ENCODE data around the gene PDSS2. TPM values are rescaled to one million over a fixed set of nuclear protein-coding genes. Genes with fewer than 3 reads are reported as not detected.

Gene PDSS2
- total and polyA plus RNA-seq, 2 of the 8 experiments (the other 6 are each of a cell fraction or from before 2014, with no cell fraction given), result 10.7 to 16.1 TPM

DNA sequence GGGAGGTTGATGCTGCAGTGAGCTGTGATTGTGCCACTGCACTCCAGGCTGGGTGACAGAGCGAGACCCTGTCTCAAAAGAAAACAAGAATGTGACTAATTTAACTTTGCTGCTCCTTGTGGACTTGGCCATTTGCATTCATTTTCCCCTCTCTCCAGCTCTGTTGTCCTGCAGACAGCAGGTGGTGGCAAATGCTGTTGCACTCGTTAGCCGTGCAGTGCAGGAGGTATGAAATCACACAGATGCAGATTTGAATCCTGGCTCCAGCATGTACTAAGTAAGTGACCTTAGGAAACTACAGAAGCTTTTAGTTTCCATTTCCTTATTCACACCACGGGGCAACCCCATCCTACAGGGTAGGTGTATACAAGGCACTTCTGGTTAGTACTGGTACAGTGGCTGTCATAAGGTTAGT, 334.4 kb downstream of the PDSS2 start (continued):
- TF ChIP-seq TCF12 (IDR thresholded peaks at IDR 0.05; ENCODE audit: low read depth, low read length), result 0 out of 2 replicates have a peak, but pooled peaks have one; percentile 25
- TF ChIP-seq SUZ12 (IDR thresholded peaks at IDR 0.05; ENCODE audit: low read length), result no peak
- no peak for TF ChIP-seq CEBPB (IDR thresholded peaks at IDR 0.05; ENCODE audit: low read depth, low read length)
- TF ChIP-seq EZH2 (IDR thresholded peaks at IDR 0.05; ENCODE audit: low read depth, low read length, severe bottlenecking), result no peak
- TF ChIP-seq KDM5A (IDR thresholded peaks at IDR 0.05; ENCODE audit: low read length), result no peak
- no peak for TF ChIP-seq CBX8 (IDR thresholded peaks at IDR 0.05; ENCODE audit: borderline replicate concordance, low read depth, low read length)
- no peak for TF ChIP-seq RFX5 (IDR thresholded peaks at IDR 0.05; ENCODE audit: borderline replicate concordance, low read depth, low read length)
- no peak for TF ChIP-seq CBX5 (IDR thresholded peaks at IDR 0.05; ENCODE audit: low read depth, low read length)
- TF ChIP-seq SIX5 (IDR thresholded peaks at IDR 0.05; ENCODE audit: low read depth, low read length), result no peak
- no peak for TF ChIP-seq SIRT6 (IDR thresholded peaks at IDR 0.05; ENCODE audit: low read length)
- TF ChIP-seq GTF2F1 (IDR thresholded peaks at IDR 0.05; ENCODE audit: borderline replicate concordance, low read depth, low read length), result no peak
